ENCODE results near the gene PDE11A. TPM values are rescaled to one million over a fixed set of nuclear protein-coding genes. Genes with fewer than 3 reads are reported as not detected.

Gene PDE11A
- polyA plus RNA-seq, 2 of the 4 experiments (the other 2 are of a cell fraction), result 3.6 to 5.6 TPM

DNA sequence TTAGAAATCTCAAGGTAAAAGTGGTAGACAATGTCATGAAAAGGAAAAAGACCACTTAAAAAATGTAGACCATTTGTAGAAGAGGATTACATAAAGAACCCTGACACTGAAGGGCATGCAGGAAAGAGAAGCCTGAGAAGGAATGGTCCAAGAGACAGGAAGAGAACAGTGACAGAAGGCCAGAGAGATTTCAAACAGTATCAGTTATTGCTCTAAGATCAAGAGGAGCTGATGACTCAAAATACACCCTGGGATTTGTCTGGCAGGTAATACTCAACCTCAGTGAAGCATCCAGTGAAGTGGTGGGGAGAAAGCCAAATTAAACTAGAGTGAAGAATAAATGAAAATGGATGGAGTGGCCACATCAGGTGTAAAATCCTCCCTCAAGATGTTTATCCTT lies 100.5 kb downstream of the PDE11A start:
- Histone ChIP-seq H3K27ac (no peak overlapping the region), H3K4me3 (no peak overlapping the region), H3K4me2 (no peak overlapping the region), H3K9me3 (no peaks in the 10 kb centered on the region), H3K4me1 (0 out of 3 replicates have a peak, but pooled peaks cover 6% of the 10 kb centered on the region)
- DNase-seq (ENCODE audit: low read depth in 1 of 2, low spot score in 1 of 2), result no peak
- no peak for TF ChIP-seq RNF2 (IDR thresholded peaks at IDR 0.05; ENCODE audit: borderline replicate concordance, low read depth)
- TF ChIP-seq, protein P1, sequence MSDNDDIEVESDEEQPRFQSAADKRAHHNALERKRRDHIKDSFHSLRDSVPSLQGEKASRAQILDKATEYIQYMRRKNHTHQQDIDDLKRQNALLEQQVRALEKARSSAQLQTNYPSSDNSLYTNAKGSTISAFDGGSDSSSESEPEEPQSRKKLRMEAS (IDR thresholded peaks at IDR 0.05), result no peak
- TF ChIP-seq, protein P2, sequence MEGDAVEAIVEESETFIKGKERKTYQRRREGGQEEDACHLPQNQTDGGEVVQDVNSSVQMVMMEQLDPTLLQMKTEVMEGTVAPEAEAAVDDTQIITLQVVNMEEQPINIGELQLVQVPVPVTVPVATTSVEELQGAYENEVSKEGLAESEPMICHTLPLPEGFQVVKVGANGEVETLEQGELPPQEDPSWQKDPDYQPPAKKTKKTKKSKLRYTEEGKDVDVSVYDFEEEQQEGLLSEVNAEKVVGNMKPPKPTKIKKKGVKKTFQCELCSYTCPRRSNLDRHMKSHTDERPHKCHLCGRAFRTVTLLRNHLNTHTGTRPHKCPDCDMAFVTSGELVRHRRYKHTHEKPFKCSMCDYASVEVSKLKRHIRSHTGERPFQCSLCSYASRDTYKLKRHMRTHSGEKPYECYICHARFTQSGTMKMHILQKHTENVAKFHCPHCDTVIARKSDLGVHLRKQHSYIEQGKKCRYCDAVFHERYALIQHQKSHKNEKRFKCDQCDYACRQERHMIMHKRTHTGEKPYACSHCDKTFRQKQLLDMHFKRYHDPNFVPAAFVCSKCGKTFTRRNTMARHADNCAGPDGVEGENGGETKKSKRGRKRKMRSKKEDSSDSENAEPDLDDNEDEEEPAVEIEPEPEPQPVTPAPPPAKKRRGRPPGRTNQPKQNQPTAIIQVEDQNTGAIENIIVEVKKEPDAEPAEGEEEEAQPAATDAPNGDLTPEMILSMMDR (IDR thresholded peaks at IDR 0.05), result no peak
- no peak for TF ChIP-seq RARB (CRISPR knock-in tag; IDR thresholded peaks at IDR 0.05)
- TF ChIP-seq EHMT2 (IDR thresholded peaks at IDR 0.05; ENCODE audit: low read depth), result no peak
- no peak for TF ChIP-seq KDM1A (IDR thresholded peaks at IDR 0.05; ENCODE audit: low read depth)
- TF ChIP-seq CHD2 (IDR thresholded peaks at IDR 0.05; ENCODE audit: low read length, partially characterized antibody), result no peak
- TF ChIP-seq MAZ (IDR thresholded peaks at IDR 0.05; ENCODE audit: borderline replicate concordance, low read depth, low read length), result no peak
- TF ChIP-seq MYC (IDR thresholded peaks at IDR 0.05; ENCODE audit: borderline replicate concordance, low read length), result no peak
- TF ChIP-seq, protein P3, sequence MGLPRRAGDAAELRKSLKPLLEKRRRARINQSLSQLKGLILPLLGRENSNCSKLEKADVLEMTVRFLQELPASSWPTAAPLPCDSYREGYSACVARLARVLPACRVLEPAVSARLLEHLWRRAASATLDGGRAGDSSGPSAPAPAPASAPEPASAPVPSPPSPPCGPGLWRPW (IDR thresholded peaks at IDR 0.05), result no peak
- no peak for TF ChIP-seq EP300 (IDR thresholded peaks at IDR 0.05)
- no peak for TF ChIP-seq GATA3 (IDR thresholded peaks at IDR 0.05; ENCODE audit: borderline replicate concordance)
- TF ChIP-seq EHF (CRISPR knock-in tag; IDR thresholded peaks at IDR 0.05), result no peak
- TF ChIP-seq, protein P4, sequence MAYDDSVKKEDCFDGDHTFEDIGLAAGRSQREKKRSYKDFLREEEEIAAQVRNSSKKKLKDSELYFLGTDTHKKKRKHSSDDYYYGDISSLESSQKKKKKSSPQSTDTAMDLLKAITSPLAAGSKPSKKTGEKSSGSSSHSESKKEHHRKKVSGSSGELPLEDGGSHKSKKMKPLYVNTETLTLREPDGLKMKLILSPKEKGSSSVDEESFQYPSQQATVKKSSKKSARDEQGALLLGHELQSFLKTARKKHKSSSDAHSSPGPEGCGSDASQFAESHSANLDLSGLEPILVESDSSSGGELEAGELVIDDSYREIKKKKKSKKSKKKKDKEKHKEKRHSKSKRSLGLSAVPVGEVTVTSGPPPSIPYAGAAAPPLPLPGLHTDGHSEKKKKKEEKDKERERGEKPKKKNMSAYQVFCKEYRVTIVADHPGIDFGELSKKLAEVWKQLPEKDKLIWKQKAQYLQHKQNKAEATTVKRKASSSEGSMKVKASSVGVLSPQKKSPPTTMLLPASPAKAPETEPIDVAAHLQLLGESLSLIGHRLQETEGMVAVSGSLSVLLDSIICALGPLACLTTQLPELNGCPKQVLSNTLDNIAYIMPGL (CRISPR knock-in tag; IDR thresholded peaks at IDR 0.05; ENCODE audit: borderline replicate concordance), result no peak
- TF ChIP-seq, protein P5, sequence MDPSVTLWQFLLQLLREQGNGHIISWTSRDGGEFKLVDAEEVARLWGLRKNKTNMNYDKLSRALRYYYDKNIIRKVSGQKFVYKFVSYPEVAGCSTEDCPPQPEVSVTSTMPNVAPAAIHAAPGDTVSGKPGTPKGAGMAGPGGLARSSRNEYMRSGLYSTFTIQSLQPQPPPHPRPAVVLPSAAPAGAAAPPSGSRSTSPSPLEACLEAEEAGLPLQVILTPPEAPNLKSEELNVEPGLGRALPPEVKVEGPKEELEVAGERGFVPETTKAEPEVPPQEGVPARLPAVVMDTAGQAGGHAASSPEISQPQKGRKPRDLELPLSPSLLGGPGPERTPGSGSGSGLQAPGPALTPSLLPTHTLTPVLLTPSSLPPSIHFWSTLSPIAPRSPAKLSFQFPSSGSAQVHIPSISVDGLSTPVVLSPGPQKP (IDR thresholded peaks at IDR 0.05; ENCODE audit: low read depth, low read length), result no peak
- no peak for TF ChIP-seq NPAS2 (CRISPR knock-in tag; IDR thresholded peaks at IDR 0.05; ENCODE audit: borderline replicate concordance)
- ATAC-seq, result no peak
- CTCF ChIA-PET, result interaction anchor here (0.9 to 1.4 kb wide), 3 partner anchors 11 to 141 kb away, joined by 3 to 5 read pairs (median 3); no protein-coding TSS in a partner anchor
- FAIRE-seq, result no peak
- POLR2A ChIA-PET, result no interaction called here

DNA sequence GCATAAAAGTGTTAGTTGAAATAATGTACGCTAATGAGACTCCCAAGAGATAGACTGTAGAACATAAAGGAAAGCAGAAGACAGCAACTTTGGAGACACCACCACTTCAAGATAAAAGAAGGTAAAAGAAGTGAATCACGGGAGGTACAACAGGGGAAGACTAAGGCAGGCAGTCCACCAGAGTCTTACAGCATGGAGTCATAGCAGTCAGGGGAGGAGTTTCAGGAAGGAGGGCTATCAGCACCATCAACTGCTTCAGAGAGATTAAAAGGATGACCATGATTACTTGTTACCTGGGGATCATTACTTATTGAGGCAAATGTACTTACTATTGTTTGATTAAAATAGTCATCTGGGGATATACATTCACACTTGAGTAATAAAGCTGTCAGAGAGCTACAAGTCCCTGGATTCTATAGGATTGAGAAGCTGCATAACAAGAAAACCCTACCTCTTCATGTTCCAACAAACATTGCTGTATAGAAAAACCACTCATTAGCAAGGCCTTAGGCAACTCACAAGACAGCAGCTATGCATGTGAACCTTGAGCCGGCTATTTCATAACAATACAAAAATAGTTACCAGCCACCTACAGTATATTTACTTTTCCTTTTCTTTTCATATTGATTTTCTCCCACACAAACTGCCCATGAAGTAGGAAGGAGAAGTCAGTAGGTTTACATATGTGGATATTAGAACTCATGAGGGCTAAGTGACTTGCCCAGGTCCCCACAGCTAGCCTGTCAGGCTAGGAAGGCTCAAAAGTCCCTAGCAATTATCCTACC lies 101.7 kb downstream of the PDE11A start:
- no peak for FAIRE-seq
- 45% methylated on average over 3 of the region's 3 CpGs for WGBS (ENCODE audit: missing lambda C conversion rate)
- peak in 1 of 2 experiments; percentile 50; a peak in 2 of 6 replicates for ATAC-seq
- H3K9me3 ChIP-seq, result no peaks in the 10 kb centered on the region
- H3K27ac ChIP-seq, result no peak overlapping the region
- H3K4me1 ChIP-seq, result 0 out of 3 replicates have a peak, but pooled peaks cover 6% of the 10 kb centered on the region
- POLR2A ChIA-PET, result no interaction called here
- H3K4me2 ChIP-seq, result peak overlapping the region; percentile 34
- TF ChIP-seq, protein P5 (IDR thresholded peaks at IDR 0.05; ENCODE audit: low read depth, low read length), result no peak
- no peak for TF ChIP-seq HEYL (CRISPR knock-in tag; IDR thresholded peaks at IDR 0.05)
- no peak for DNase-seq (ENCODE audit: low read depth in 1 of 2, low spot score in 1 of 2)
- no peak overlapping the region for H3K4me3 ChIP-seq
- CTCF ChIA-PET, result interaction anchor here (0.5 to 1.4 kb wide), 4 partner anchors 11 to 522 kb away, joined by 3 to 5 read pairs (median 3); no protein-coding TSS in a partner anchor

Measured in A549 (cell line).